HG02943 (cell line): ENCODE data around the gene NPEPPS.

Experiments
- ATAC-seq: cut with Tn5 transposase; IDR thresholded peaks from one replicate; pipeline ENCODE4 v1.9.1; 2021; ENCODE audit warnings: mild to moderate bottlenecking, low read depth, moderate library complexity; ENCODE audit not compliant: unreplicated experiment

The NPEPPS gene

GRCh38 chr17:47653442-47653841, 122.5 kb downstream of the NPEPPS start:
- ATAC-seq, result no peak

GRCh38 chr17:47654991-47655390, 124.1 kb downstream of the NPEPPS start:
- ATAC-seq, result no peak

GRCh38 chr17:47660064-47660492, 129.2 kb downstream of the NPEPPS start:
- ATAC-seq, result no peak

- ATAC-seq, result no peak
Observed at GRCh38 chr17:47663912-47664623, 133.2 kb downstream of the NPEPPS start.

GRCh38 chr17:47664624-47664941, 133.7 kb downstream of the NPEPPS start:
- ATAC-seq, result no peak

- no peak for ATAC-seq
Observed at GRCh38 chr17:47665655-47666054, 134.7 kb downstream of the NPEPPS start.

- ATAC-seq, result no peak
Observed at GRCh38 chr17:47669081-47669480, 138.2 kb downstream of the NPEPPS start.

- no peak for ATAC-seq
Observed at GRCh38 chr17:47670064-47670463, 139.2 kb downstream of the NPEPPS start.
